ENCODE data around the gene FAS. TPM values are rescaled to one million over a fixed set of nuclear protein-coding genes. Genes with fewer than 3 reads are reported as not detected.

FAS gene
- total RNA-seq, 2 donors from 2014 or later: 41.1 to 43.1 TPM

DNA sequence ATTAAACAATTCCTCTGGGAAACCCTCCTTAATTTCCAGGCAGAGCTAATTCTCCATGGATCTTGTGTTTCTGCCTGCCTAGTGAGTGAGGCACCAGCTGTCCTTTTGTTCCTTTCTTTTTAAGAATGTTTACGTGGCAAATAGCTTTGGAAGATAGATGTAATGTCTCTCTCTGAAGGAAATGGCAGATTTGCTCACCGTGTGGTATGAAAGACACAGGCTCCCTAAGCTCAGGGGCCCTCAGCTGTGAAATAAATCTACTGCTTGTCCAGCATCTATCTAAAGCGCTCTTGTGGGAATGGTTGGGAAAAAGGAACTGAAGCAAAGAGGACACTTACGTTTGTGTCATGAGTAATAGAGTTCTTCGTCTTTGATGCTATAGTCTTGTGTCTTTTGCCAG lies 64.6 kb downstream of the FAS start:
- no peak for DNase-seq
- intact Hi-C loops (cut with DNase I): no loop called here
- H3K9me3 ChIP-seq: no peaks in the 10 kb centered on the region
- no peaks in the 10 kb centered on the region for H3K27me3 ChIP-seq
- no peak overlapping the region for H3K27ac ChIP-seq
- H3K4me3 ChIP-seq: no peak overlapping the region
- no peaks in the 10 kb centered on the region for H3K4me1 ChIP-seq
- H3K9ac ChIP-seq (ENCODE audit: low read depth in 2 of 2, low read length in 2 of 2): no peak overlapping the region
- H3K36me3 ChIP-seq: no peaks in the 10 kb centered on the region
- TF ChIP-seq, protein P1, sequence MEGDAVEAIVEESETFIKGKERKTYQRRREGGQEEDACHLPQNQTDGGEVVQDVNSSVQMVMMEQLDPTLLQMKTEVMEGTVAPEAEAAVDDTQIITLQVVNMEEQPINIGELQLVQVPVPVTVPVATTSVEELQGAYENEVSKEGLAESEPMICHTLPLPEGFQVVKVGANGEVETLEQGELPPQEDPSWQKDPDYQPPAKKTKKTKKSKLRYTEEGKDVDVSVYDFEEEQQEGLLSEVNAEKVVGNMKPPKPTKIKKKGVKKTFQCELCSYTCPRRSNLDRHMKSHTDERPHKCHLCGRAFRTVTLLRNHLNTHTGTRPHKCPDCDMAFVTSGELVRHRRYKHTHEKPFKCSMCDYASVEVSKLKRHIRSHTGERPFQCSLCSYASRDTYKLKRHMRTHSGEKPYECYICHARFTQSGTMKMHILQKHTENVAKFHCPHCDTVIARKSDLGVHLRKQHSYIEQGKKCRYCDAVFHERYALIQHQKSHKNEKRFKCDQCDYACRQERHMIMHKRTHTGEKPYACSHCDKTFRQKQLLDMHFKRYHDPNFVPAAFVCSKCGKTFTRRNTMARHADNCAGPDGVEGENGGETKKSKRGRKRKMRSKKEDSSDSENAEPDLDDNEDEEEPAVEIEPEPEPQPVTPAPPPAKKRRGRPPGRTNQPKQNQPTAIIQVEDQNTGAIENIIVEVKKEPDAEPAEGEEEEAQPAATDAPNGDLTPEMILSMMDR (IDR thresholded peaks at IDR 0.05): no peak

DNA sequence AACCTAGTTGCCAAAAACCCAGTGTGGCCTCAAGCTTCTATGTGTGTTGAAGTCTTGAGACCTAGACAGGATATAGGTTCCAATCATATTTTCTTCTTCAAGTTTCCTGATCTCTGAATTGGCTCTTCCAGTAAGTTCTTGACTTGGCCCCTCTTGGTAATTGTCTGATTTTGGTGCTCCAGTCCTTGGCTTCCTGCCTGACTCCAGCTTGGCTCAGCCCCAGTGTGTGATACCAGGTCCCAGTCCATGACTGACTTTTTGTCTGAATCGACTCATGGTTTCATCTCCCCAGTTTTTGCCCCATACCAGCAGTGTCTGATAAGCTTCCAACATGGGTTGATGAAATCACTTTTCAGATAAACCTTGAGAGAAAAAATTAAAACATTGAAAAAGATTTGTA lies 72.3 kb downstream of the FAS start:
- no peaks in the 10 kb centered on the region for H3K27me3 ChIP-seq
- H3K4me3 ChIP-seq: no peak overlapping the region
- no peak for DNase-seq
- H3K27ac ChIP-seq: no peak overlapping the region
- no peak overlapping the region for H3K9ac ChIP-seq (ENCODE audit: low read depth in 2 of 2, low read length in 2 of 2)
- TF ChIP-seq, protein P1 (IDR thresholded peaks at IDR 0.05): no peak
- intact Hi-C loops (cut with DNase I): no loop called here
- H3K4me1 ChIP-seq: no peaks in the 10 kb centered on the region
- no peaks in the 10 kb centered on the region for H3K9me3 ChIP-seq
- H3K36me3 ChIP-seq: no peaks in the 10 kb centered on the region

DNA sequence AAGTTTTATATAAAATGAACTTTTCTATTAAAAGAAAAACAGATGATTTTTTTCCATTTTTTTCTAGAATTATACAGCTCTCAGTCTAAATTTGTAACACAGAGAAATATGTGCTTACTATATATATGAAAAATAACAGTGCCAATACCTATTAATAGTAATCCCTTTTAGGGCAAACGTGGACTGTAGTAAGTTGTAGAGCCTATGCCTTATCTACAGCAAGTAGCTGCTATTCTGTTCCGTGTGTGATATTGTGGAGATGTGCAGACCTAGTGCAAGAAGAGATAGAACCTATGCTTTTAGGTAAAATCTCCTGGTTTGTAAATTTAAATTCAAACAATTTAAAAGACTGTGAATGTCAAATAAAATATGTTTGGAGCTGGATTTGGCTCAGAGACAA lies 72.9 kb downstream of the FAS start:
- Histone ChIP-seq H3K36me3 (no peaks in the 10 kb centered on the region), H3K4me3 (no peak overlapping the region), H3K27me3 (no peaks in the 10 kb centered on the region), H3K9me3 (no peaks in the 10 kb centered on the region), H3K9ac (ENCODE audit: low read depth in 2 of 2, low read length in 2 of 2) (no peak overlapping the region), H3K4me1 (no peaks in the 10 kb centered on the region), H3K27ac (no peak overlapping the region)
- intact Hi-C loops (cut with DNase I): no loop called here
- DNase-seq: no peak
- TF ChIP-seq, protein P1 (IDR thresholded peaks at IDR 0.05): no peak

DNA sequence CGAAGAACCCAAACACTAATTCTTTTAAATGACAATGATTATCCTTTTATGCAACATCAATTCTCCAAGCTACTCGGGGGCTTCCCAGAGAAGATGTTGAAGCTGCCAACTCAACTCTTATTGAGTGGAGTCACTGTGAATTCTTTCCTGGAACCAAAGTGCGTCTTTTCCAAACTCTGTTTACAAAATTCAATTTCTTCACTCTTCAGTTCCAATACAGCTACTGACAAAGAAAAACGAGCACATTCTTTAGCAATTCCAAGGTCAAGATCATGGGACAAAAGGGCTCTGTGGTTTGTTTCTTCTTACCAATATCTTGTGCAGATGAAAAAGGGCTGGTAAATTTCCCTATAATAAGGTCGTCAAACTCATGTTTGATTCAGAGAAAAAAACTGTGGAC lies 74.2 kb downstream of the FAS start:
- intact Hi-C loops (cut with DNase I): no loop called here
- DNase-seq: no peak
- TF ChIP-seq, protein P1 (IDR thresholded peaks at IDR 0.05): no peak

More for the DNA sequence above, 74.2 kb downstream of the FAS start:
- Histone ChIP-seq H3K9ac (ENCODE audit: low read depth in 2 of 2, low read length in 2 of 2) (no peak overlapping the region), H3K27me3 (no peaks in the 10 kb centered on the region), H3K36me3 (no peaks in the 10 kb centered on the region), H3K27ac (no peak overlapping the region), H3K9me3 (no peaks in the 10 kb centered on the region), H3K4me1 (no peaks in the 10 kb centered on the region), H3K4me3 (no peak overlapping the region)

Small RNA genes within 50 kb of the gene (microRNA-seq; reads per million reads assigned to microRNA genes)
- gene MIR4679-1 (not detected), gene MIR4679-2 (not detected)

Other genes starting within 250 kb of the FAS start
- gene LIPN, start 230.8 kb upstream of the FAS start, total RNA-seq: not detected
- gene LIPM, start 188.1 kb upstream of the FAS start, total RNA-seq: not detected
- 10 to 100 TPM; 26.6 to 28.2 TPM for gene ANKRD22, start 139.0 kb upstream of the FAS start, total RNA-seq
- gene STAMBPL1, start 110.6 kb upstream of the FAS start, total RNA-seq: 10 to 100 TPM; 16.3 to 20.4 TPM
- gene ACTA2, start 38.0 kb upstream of the FAS start, total RNA-seq: 100 to 1,000 TPM in 1 of 2 donors, 10 to 100 TPM in 1; 88.3 to 265 TPM
- 1 to 10 TPM in 1 of 2 donors, under 1 TPM in 1; 0.40 to 1.7 TPM for gene CH25H, start 216.5 kb downstream of the FAS start, total RNA-seq

All from colonic mucosa (tissue), 4 donors.